ENCODE results near the gene SMIM1. TPM values are rescaled to one million over a fixed set of nuclear protein-coding genes. Genes with fewer than 3 reads are reported as not detected.
"Not testable (repeated sequence)": the region's sequence is repeated elsewhere in the genome, so short reads cannot be mapped to it uniquely, and the experiment has no call there.

The SMIM1 gene
- polyA plus RNA-seq, 2 of the 4 experiments (the other 2 are of a cell fraction), result 0.67 to 1.1 TPM

DNA sequence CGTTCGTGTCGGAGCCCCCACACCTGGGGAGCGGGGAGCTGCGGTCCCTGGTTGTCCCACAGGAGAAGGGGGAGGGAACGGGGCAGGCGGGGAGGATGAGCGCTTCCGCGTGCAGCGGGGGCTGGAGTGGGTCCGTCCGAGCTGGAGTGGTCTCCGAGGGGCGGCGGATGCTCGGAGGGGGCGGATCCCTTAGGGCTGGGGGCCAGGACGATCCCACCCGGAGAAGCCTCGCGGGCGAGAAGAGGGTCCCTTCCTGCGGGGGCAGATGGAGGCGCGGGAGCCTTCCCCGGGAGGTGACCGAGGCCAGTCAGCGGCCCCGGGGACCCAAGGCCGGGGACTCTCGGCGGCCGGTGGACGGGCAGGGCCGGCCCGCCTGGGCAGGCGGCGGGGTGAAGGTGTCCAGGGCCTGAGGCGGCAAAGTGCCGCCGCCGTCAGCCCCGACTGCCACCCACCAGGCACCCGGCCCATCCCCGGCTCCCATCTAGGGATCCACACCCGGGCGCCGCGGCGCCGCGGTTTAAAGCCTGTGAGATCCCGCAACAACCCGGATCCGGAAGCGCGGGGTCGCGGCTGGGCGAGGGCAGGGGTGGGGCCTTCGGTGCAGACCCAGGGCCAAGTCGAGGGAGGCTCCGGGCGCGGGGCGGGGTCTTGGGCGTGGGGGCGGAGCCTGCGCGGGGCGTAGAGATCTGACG is 25.6 kb upstream of the SMIM1 start:
- FAIRE-seq (no peak), ATAC-seq (peak; percentile 93 to 98), DNase-seq (ENCODE audit: low read depth in 1 of 2, low spot score in 1 of 2) (peak; percentile 72 to 74)
- Histone ChIP-seq H3K27ac (peak overlapping the region; percentile 67 to 92), H3K9me3 (no peaks in the 10 kb centered on the region), H3K4me1 (peaks cover 5% of the 10 kb centered on the region; the same call in 2 of the 3 replicates), H3K4me3 (peak overlapping the region; percentile 59), H3K4me2 (peak overlapping the region; percentile 78)
- POLR2A ChIA-PET, result no interaction called here
- CTCF ChIA-PET, result interaction anchor here (1.7 kb wide), 1 partner anchor 23 kb away, joined by 4 read pairs; no protein-coding TSS in a partner anchor
- WGBS (ENCODE audit: missing lambda C conversion rate), result 32% methylated on average over 14 of the region's 73 CpGs
- peak in 1 of 2 experiments; percentile 61; a peak in 1 of 5 replicates for TF ChIP-seq JUN (IDR thresholded peaks at IDR 0.05)
- no peak; the same call in 1 of the 2 replicates for TF ChIP-seq POLR2A (IDR thresholded peaks at IDR 0.05; ENCODE audit: low read length)
- TF ChIP-seq PHF8 (IDR thresholded peaks at IDR 0.05; ENCODE audit: borderline replicate concordance, low read depth), result 0 out of 2 replicates have a peak, but pooled peaks have one; percentile 20
- no peak for TF ChIP-seq HMGXB4 (CRISPR knock-in tag; IDR thresholded peaks at IDR 0.05; ENCODE audit: borderline replicate concordance)
- TF ChIP-seq, protein P1, sequence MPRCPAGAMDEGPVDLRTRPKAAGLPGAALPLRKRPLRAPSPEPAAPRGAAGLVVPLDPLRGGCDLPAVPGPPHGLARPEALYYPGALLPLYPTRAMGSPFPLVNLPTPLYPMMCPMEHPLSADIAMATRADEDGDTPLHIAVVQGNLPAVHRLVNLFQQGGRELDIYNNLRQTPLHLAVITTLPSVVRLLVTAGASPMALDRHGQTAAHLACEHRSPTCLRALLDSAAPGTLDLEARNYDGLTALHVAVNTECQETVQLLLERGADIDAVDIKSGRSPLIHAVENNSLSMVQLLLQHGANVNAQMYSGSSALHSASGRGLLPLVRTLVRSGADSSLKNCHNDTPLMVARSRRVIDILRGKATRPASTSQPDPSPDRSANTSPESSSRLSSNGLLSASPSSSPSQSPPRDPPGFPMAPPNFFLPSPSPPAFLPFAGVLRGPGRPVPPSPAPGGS (IDR thresholded peaks at IDR 0.05), result 0 out of 3 replicates have a peak, but pooled peaks have one; percentile 31

GRCh38 chr1:3747522-3747848 is 25.1 kb upstream of the SMIM1 start:
- ChIA-PET POLR2A (no interaction called here), CTCF (interaction anchor here (1.7 kb wide), 1 partner anchor 23 kb away, joined by 4 read pairs; no protein-coding TSS in a partner anchor)
- Histone ChIP-seq H3K27ac (peak overlapping the region in 1 of 2 experiments; percentile 92; a peak in 4 of 6 replicates), H3K4me1 (peaks cover 5% of the 10 kb centered on the region; the same call in 2 of the 3 replicates), H3K4me2 (peak overlapping the region; percentile 78), H3K4me3 (peak overlapping the region; percentile 59), H3K9me3 (no peaks in the 10 kb centered on the region)
- no peak for TF ChIP-seq CBX2 (IDR thresholded peaks at IDR 0.05; ENCODE audit: borderline replicate concordance, low read depth)
- no peak for TF ChIP-seq FOSL2 (IDR thresholded peaks at IDR 0.05)
- no peak for TF ChIP-seq FOSL2 (CRISPR knock-in tag; IDR thresholded peaks at IDR 0.05)
- no peak for TF ChIP-seq USF2 (IDR thresholded peaks at IDR 0.05)
- TF ChIP-seq NPAS2 (CRISPR knock-in tag; IDR thresholded peaks at IDR 0.05; ENCODE audit: borderline replicate concordance), result no peak
- TF ChIP-seq, protein P1 (IDR thresholded peaks at IDR 0.05), result no peak
- no peak for DNase-seq (ENCODE audit: low read depth in 1 of 2, low spot score in 1 of 2)
- ATAC-seq, result no peak
- no peak for FAIRE-seq
- WGBS (ENCODE audit: missing lambda C conversion rate), result 36% methylated on average over 6 of the region's 6 CpGs

GRCh38 chr1:3747903-3748302 is 24.6 kb upstream of the SMIM1 start:
- ChIA-PET POLR2A (no interaction called here), CTCF (interaction anchor here (1.6 to 1.7 kb wide), 2 partner anchors 21 to 23 kb away, joined by 4 read pairs; no protein-coding TSS in a partner anchor)
- H3K27ac ChIP-seq, result 0 out of 6 replicates have a peak overlapping the region, but pooled peaks of 1 of the 2 experiments have one; percentile 92
- no peak for DNase-seq (ENCODE audit: low read depth in 1 of 2, low spot score in 1 of 2)
- FAIRE-seq, result no peak
- WGBS (ENCODE audit: missing lambda C conversion rate), result 69% methylated on average over 12 of the region's 13 CpGs
- H3K4me2 ChIP-seq, result peak overlapping the region; percentile 78
- peaks cover 5% of the 10 kb centered on the region; the same call in 2 of the 3 replicates for H3K4me1 ChIP-seq
- peak overlapping the region; percentile 59 for H3K4me3 ChIP-seq
- H3K9me3 ChIP-seq, result no peaks in the 10 kb centered on the region
- ATAC-seq, result no peak
- TF ChIP-seq JUNB (IDR thresholded peaks at IDR 0.05) (no peak), JUN (IDR thresholded peaks at IDR 0.05) (no peak), CBX2 (IDR thresholded peaks at IDR 0.05; ENCODE audit: borderline replicate concordance, low read depth) (no peak), CHD4 (IDR thresholded peaks at IDR 0.05; ENCODE audit: borderline replicate concordance) (no peak), CBX8 (IDR thresholded peaks at IDR 0.05) (no peak), RCOR1 (IDR thresholded peaks at IDR 0.05; ENCODE audit: low read depth, low read length) (no peak), ZC3H11A (IDR thresholded peaks at IDR 0.05) (no peak), POLR2A (IDR thresholded peaks at IDR 0.05; ENCODE audit: low read length) (no peak), FOXS1 (CRISPR knock-in tag; IDR thresholded peaks at IDR 0.05) (no peak)

DNA sequence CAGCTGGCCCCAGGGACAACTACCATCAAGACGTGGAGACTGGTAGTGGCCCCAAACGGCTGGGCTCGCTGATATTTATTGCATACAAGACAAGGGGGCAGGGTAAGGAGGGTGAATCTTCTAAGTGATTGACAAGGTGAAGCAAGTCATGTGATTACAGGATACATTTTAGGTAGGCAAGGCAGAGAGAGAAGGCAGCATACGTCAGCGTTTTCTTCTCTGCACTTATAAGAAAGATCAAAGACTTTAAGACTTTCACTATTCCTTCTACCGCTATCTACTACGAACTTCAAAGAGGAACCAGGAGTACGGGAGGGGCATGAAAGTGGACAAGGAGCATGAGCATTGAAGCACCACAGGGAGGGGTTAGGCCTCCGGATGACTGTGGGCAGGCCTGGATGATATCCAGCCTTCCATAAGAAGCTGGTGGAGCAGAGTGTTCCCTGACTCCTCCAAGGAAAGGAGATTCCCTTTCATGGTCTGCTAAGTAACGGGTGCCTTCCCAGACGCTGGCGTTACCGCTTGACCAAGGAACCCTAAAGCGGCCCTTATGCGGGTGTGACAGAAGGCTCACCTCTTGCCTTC is 24.1 kb upstream of the SMIM1 start:
- POLR2A ChIA-PET; H3K9me3 ChIP-seq; H3K4me3 ChIP-seq; ATAC-seq; H3K4me2 ChIP-seq; DNase-seq (ENCODE audit: low read depth in 1 of 2, low spot score in 1 of 2); H3K27ac ChIP-seq; H3K4me1 ChIP-seq; FAIRE-seq: not testable (repeated sequence)
- 84% methylated on average over 15 of the region's 15 CpGs for WGBS (ENCODE audit: missing lambda C conversion rate)
- CTCF ChIA-PET, result interaction anchor here (1.6 to 1.7 kb wide), 2 partner anchors 21 to 24 kb away, joined by 4 read pairs; no protein-coding TSS in a partner anchor
